GM08714 (cell line): ENCODE data around the gene SYCP2L.
"Not testable (repeated sequence)": the region's sequence is repeated elsewhere in the genome, so short reads cannot be mapped to it uniquely, and the experiment has no call there.

ENCODE experiments used
- H3K4me3 ChIP-seq: fragments of 200-500 bp; sonication (Bioruptor generic); 2 replicates; pipeline ENCODE4 v1.5.1; 2014; ENCODE audit warnings: mild to moderate bottlenecking, low read length, inconsistent platforms
- ZNF274 ChIP-seq: IDR thresholded peaks from 2 replicates; pipeline ENCODE4 v1.6.1; 2012; ENCODE audit warnings: mild to moderate bottlenecking, low read depth, low read length

The SYCP2L gene

GRCh38 chr6:10999994-11000393 lies 113.1 kb downstream of the SYCP2L start:
- no peak for TF ChIP-seq ZNF274
- no peak overlapping the region for H3K4me3 ChIP-seq

- H3K4me3 ChIP-seq: no peak overlapping the region
- TF ChIP-seq ZNF274: no peak
Observed at GRCh38 chr6:11002176-11002575, 115.3 kb downstream of the SYCP2L start.

- H3K4me3 ChIP-seq: not testable (repeated sequence)
Observed at GRCh38 chr6:11003297-11003696, 116.4 kb downstream of the SYCP2L start.

GRCh38 chr6:11006061-11006460 lies 119.2 kb downstream of the SYCP2L start:
- H3K4me3 ChIP-seq: no peak overlapping the region
- no peak for TF ChIP-seq ZNF274

- no peak for TF ChIP-seq ZNF274
- H3K4me3 ChIP-seq: no peak overlapping the region
Observed at GRCh38 chr6:11007715-11008608, 121.1 kb downstream of the SYCP2L start.

GRCh38 chr6:11008821-11009220 lies 122.0 kb downstream of the SYCP2L start:
- no peak for TF ChIP-seq ZNF274
- H3K4me3 ChIP-seq: no peak overlapping the region; the same call in 1 of the 2 replicates

GRCh38 chr6:11009353-11009752 lies 122.5 kb downstream of the SYCP2L start:
- no peak for TF ChIP-seq ZNF274
- peak overlapping the region; percentile 17; the same call in 1 of the 2 replicates for H3K4me3 ChIP-seq

GRCh38 chr6:11011787-11012234 lies 125.0 kb downstream of the SYCP2L start:
- no peak overlapping the region for H3K4me3 ChIP-seq
- TF ChIP-seq ZNF274: no peak

GRCh38 chr6:11012295-11012754 lies 125.5 kb downstream of the SYCP2L start:
- TF ChIP-seq ZNF274: no peak
- no peak overlapping the region for H3K4me3 ChIP-seq

- H3K4me3 ChIP-seq: no peak overlapping the region
- no peak for TF ChIP-seq ZNF274
Observed at GRCh38 chr6:11012976-11013720, 126.3 kb downstream of the SYCP2L start.

GRCh38 chr6:11013721-11014070 lies 126.8 kb downstream of the SYCP2L start:
- no peak for TF ChIP-seq ZNF274
- no peak overlapping the region for H3K4me3 ChIP-seq

- no peak overlapping the region for H3K4me3 ChIP-seq
- TF ChIP-seq ZNF274: no peak
Observed at GRCh38 chr6:11015102-11015501, 128.2 kb downstream of the SYCP2L start.

GRCh38 chr6:11016452-11016851 lies 129.6 kb downstream of the SYCP2L start:
- no peak overlapping the region for H3K4me3 ChIP-seq
- TF ChIP-seq ZNF274: no peak

GRCh38 chr6:11017090-11017489 lies 130.2 kb downstream of the SYCP2L start:
- no peak for TF ChIP-seq ZNF274
- H3K4me3 ChIP-seq: no peak overlapping the region

GRCh38 chr6:11018225-11018624 lies 131.4 kb downstream of the SYCP2L start:
- TF ChIP-seq ZNF274: no peak

More at GRCh38 chr6:11018225-11018624, 131.4 kb downstream of the SYCP2L start:
- no peak overlapping the region for H3K4me3 ChIP-seq
